H9 (cell line): ENCODE data around the gene CR1L. TPM values are rescaled to one million over a fixed set of nuclear protein-coding genes. Genes with fewer than 3 reads are reported as not detected.
A peak's percentile ranks its signal among the peaks of the same experiment; 100 is the strongest.

ENCODE experiments used
- DNase-seq: peaks from one replicate; pipeline ENCODE4 v3.0.0-alpha.2; 2017
- H2AFZ ChIP-seq: one replicate; pipeline ENCODE4 v1.6.1; 2013; ENCODE audit warnings: mild to moderate bottlenecking, low read length, control low read depth, moderate library complexity
- H2AK5ac ChIP-seq: 2 replicates; pipeline ENCODE4 v1.6.1; 2013; ENCODE audit warnings: low read length, control low read depth, mixed read lengths; ENCODE audit not compliant: insufficient read length
- H2BK120ac ChIP-seq: one replicate; pipeline ENCODE4 v1.6.1; 2013; ENCODE audit warnings: low read depth, mild to moderate bottlenecking, low read length, control low read depth, inconsistent platforms; ENCODE audit not compliant: poor library complexity, severe bottlenecking
- H2BK12ac ChIP-seq: 2 replicates; pipeline ENCODE4 v1.6.1; 2013; ENCODE audit warnings: low read length, control low read depth, mixed read lengths, low read depth; ENCODE audit not compliant: insufficient read length
- H2BK15ac ChIP-seq: 2 replicates; pipeline ENCODE4 v1.6.1; 2013; ENCODE audit warnings: low read depth, low read length, control low read depth
- H2BK20ac ChIP-seq: one replicate; pipeline ENCODE4 v1.6.1; 2013; ENCODE audit warnings: low read depth, mild to moderate bottlenecking, low read length, control low read depth, inconsistent platforms; ENCODE audit not compliant: poor library complexity, severe bottlenecking
- H2BK5ac ChIP-seq: 2 replicates; pipeline ENCODE4 v1.6.1; 2013; ENCODE audit warnings: low read length, control low read depth, mixed read lengths; ENCODE audit not compliant: insufficient read length
- H3K14ac ChIP-seq: 2 replicates; pipeline ENCODE4 v1.6.1; 2013; ENCODE audit warnings: low read length, control low read depth; ENCODE audit not compliant: insufficient read depth
- H3K18ac ChIP-seq: 2 replicates; pipeline ENCODE4 v1.6.1; 2013; ENCODE audit warnings: low read depth, mild to moderate bottlenecking, mixed read lengths, low read length, control low read depth; ENCODE audit not compliant: insufficient read length
- H3K23ac ChIP-seq: 2 replicates; pipeline ENCODE4 v1.6.1; 2013; ENCODE audit warnings: low read length, control low read depth, mixed read lengths, low read depth; ENCODE audit not compliant: insufficient read length
- H3K23me2 ChIP-seq: 2 replicates; pipeline ENCODE4 v1.6.1; 2013; ENCODE audit warnings: low read depth, mild to moderate bottlenecking, mixed read lengths, low read length, control low read depth; ENCODE audit not compliant: insufficient read length, poor library complexity, severe bottlenecking
- H3K27ac ChIP-seq: 2 replicates; pipeline ENCODE4 v1.5.1; 2013; ENCODE audit warnings: low read length, control low read depth, mixed read lengths, low read depth; ENCODE audit not compliant: insufficient read length
- H3K27me3 ChIP-seq: 2 replicates; pipeline ENCODE4 v1.6.1; 2013; ENCODE audit warnings: low read length, control low read depth, inconsistent platforms; ENCODE audit not compliant: insufficient read depth
- H3K4ac ChIP-seq: 2 replicates; pipeline ENCODE4 v1.6.1; 2013; ENCODE audit warnings: low read depth, mild to moderate bottlenecking, control low read depth, inconsistent platforms, low read length, moderate library complexity
- H3K4me1 ChIP-seq: 2 replicates; pipeline ENCODE4 v1.6.1; 2013; ENCODE audit warnings: low read length, control low read depth, inconsistent platforms; ENCODE audit not compliant: insufficient read depth
- H3K4me2 ChIP-seq: 2 replicates; pipeline ENCODE4 v1.6.1; 2013; ENCODE audit warnings: low read length, control low read depth, mixed read lengths; ENCODE audit not compliant: insufficient read length, insufficient read depth
- H3K56ac ChIP-seq: 2 replicates; pipeline ENCODE4 v1.6.1; 2013; ENCODE audit warnings: low read depth, mild to moderate bottlenecking, mixed read lengths, low read length, control low read depth; ENCODE audit not compliant: insufficient read length
- H3K79me1 ChIP-seq: 2 replicates; pipeline ENCODE4 v1.6.1; 2013; ENCODE audit warnings: low read depth, mild to moderate bottlenecking, moderate library complexity, low read length, control low read depth, inconsistent platforms; ENCODE audit not compliant: insufficient read depth, poor library complexity, severe bottlenecking
- H3K79me2 ChIP-seq: 2 replicates; pipeline ENCODE4 v1.6.1; 2013; ENCODE audit warnings: low read length, control low read depth, inconsistent platforms; ENCODE audit not compliant: insufficient read depth
- H3K9ac ChIP-seq: 2 replicates; pipeline ENCODE4 v1.6.1; 2013; ENCODE audit warnings: low read length, control low read depth, mixed read lengths; ENCODE audit not compliant: insufficient read length; ENCODE audit errors: extremely low read depth
- H3K9me3 ChIP-seq: one replicate; pipeline ENCODE4 v1.6.1; 2013; ENCODE audit warnings: low read depth, low read length, inconsistent platforms; ENCODE audit not compliant: control insufficient read depth
- H3T11ph ChIP-seq: one replicate; pipeline ENCODE4 v1.6.1; 2013; ENCODE audit warnings: mild to moderate bottlenecking, low read length, control low read depth, inconsistent platforms
- H4K20me1 ChIP-seq: one replicate; pipeline ENCODE4 v1.6.1; 2013; ENCODE audit not compliant: control insufficient read depth, insufficient read length, insufficient read depth
- H4K5ac ChIP-seq: 2 replicates; pipeline ENCODE4 v1.6.1; 2013; ENCODE audit warnings: low read depth, mild to moderate bottlenecking, mixed read lengths, low read length, control low read depth; ENCODE audit not compliant: insufficient read length
- H4K8ac ChIP-seq: replicated peaks from 2 replicates; pipeline ENCODE4 v1.6.1; 2013; ENCODE audit warnings: low read length, control low read depth, mixed read lengths, low read depth; ENCODE audit not compliant: insufficient read length
- H4K91ac ChIP-seq: 2 replicates; pipeline ENCODE4 v1.6.1; 2013; ENCODE audit warnings: low read depth, mild to moderate bottlenecking, moderate library complexity, mixed read lengths, low read length, control low read depth; ENCODE audit not compliant: insufficient read length
- H3K27ac Mint-ChIP-seq, 3 experiments: 2 replicates in 2 of 3; 3 replicates in 1 of 3; pipeline ENCODE4 v1.8.0; 2020 to 2021; ENCODE audit warnings: mixed read lengths in 3 of 3, mild to moderate bottlenecking in 1 of 3, moderate library complexity in 1 of 3
- H3K27me3 Mint-ChIP-seq: 2 replicates; pipeline ENCODE4 v1.8.0; 2021; ENCODE audit warnings: low read depth, mild to moderate bottlenecking, moderate library complexity, mixed read lengths
- H3K36me3 Mint-ChIP-seq, 3 experiments: 2 replicates in 2 of 3; 3 replicates in 1 of 3; pipeline ENCODE4 v1.8.0; 2020 to 2021; ENCODE audit warnings: low read depth in 3 of 3, mixed read lengths in 3 of 3; ENCODE audit not compliant: insufficient read depth in 1 of 3
- H3K4me1 Mint-ChIP-seq, 2 experiments: 2 replicates each; pipeline ENCODE4 v1.8.0; 2020; ENCODE audit warnings: mixed read lengths in 2 of 2
- H3K4me3 Mint-ChIP-seq, 2 experiments: 2 replicates in 1 of 2; 3 replicates in 1 of 2; pipeline ENCODE4 v1.8.0; 2020 to 2021; ENCODE audit warnings: mild to moderate bottlenecking in 2 of 2, mixed read lengths in 2 of 2, moderate library complexity in 1 of 2
- H3K9me3 Mint-ChIP-seq, 2 experiments: 2 replicates in 1 of 2; 3 replicates in 1 of 2; pipeline ENCODE4 v1.8.0; 2020; ENCODE audit warnings: mild to moderate bottlenecking in 2 of 2, mixed read lengths in 2 of 2, moderate library complexity in 1 of 2
- CTCF ChIP-seq: fragments of 200-600 bp; sonication (generic); conservative IDR thresholded peaks from 3 replicates; pipeline ENCODE4 v1.8.0; 2021; ENCODE audit warnings: antibody characterized with exemption, mild to moderate bottlenecking
- WGBS: extraction: QIAGEN DNeasy Blood & Tissue Kit; methylation state at CpG from one replicate; pipeline ENCODE4 v1.1.7; 2013; ENCODE audit warnings: missing lambda C conversion rate, low lambda C conversion rate, mixed read lengths; ENCODE audit not compliant: insufficient read length; ENCODE audit errors: extremely low coverage; 5-methylcytosine and 5-hydroxymethylcytosine counted together
- total RNA-seq: library from RNA; stranded (reverse); gene quantifications from 2 replicates; pipeline ENCODE4 v1.2.1, GENCODE V29; 2021

CR1L gene
- total RNA-seq, 1 experiment from 2014 or later: 0.37 TPM

GRCh38 chr1:207612762-207613161, 32.2 kb upstream of the CR1L start:
- Mint-ChIP-seq H3K27me3 (no peaks in the 10 kb centered on the region; the same call in 1 of the 2 replicates), H3K27ac (no peak overlapping the region), H3K36me3 (peaks cover 0 to 15% (median 9%) of the 10 kb centered on the region in 3 experiments; a peak in 4 of 7 replicates), H3K9me3 (peaks cover 7 to 10% of the 10 kb centered on the region in 2 experiments; a peak in 3 of 5 replicates), H3K4me1 (no peaks in the 10 kb centered on the region), H3K4me3 (no peak overlapping the region)
- Histone ChIP-seq H4K20me1 (no peaks in the 10 kb centered on the region), H4K5ac (no peak overlapping the region), H2BK5ac (no peak overlapping the region), H3K56ac (no peak overlapping the region), H2BK120ac (no peak overlapping the region), H2BK20ac (no peak overlapping the region), H2AK5ac (no peak overlapping the region), H3K27ac (no peak overlapping the region), H2AFZ (no peak overlapping the region), H3K79me1 (no peaks in the 10 kb centered on the region), H3K9me3 (no peaks in the 10 kb centered on the region), H2BK15ac (no peak overlapping the region), H4K8ac (no peak overlapping the region), H2BK12ac (no peak overlapping the region), H3T11ph (no peak overlapping the region), H3K27me3 (no peaks in the 10 kb centered on the region), H3K18ac (no peak overlapping the region), H3K79me2 (no peaks in the 10 kb centered on the region), H3K23me2 (no peaks in the 10 kb centered on the region), H3K23ac (no peak overlapping the region), H3K4me1 (no peaks in the 10 kb centered on the region), H3K14ac (no peak overlapping the region), H3K4ac (no peak overlapping the region), H3K9ac (no peak overlapping the region), H3K4me2 (no peak overlapping the region), H4K91ac (no peak overlapping the region)
- TF ChIP-seq CTCF: no peak
- no CpG with 5 or more reads among the region's 11 CpGs for WGBS
- peak; percentile 68 for DNase-seq
